Motor neuron (in vitro differentiated cells): Measurements from ENCODE around the gene UST. TPM values are rescaled to one million over a fixed set of nuclear protein-coding genes. Genes with fewer than 3 reads are reported as not detected.

Experiments
- ATAC-seq, 8 experiments: fragments of 200-7000 bp; cut with Tn5 transposase; replicated peaks in 6 of 8; 2 replicates each; pipeline ENCODE4 v1.8.0; 2021; ENCODE audit warnings: mild to moderate bottlenecking in 8 of 8, moderate library complexity in 8 of 8
- H3K27ac ChIP-seq, 2 donors: fragments of 250-450 bp; sonication (Bioruptor Pico); 2 replicates each; pipeline ENCODE4 v1.9.0; 2021; ENCODE audit warnings: antibody characterized with exemption in 2 of 2, mild to moderate bottlenecking in 2 of 2, moderate library complexity in 1 of 2
- H3K4me1 ChIP-seq, 2 donors: fragments of 250-450 bp; sonication (Bioruptor Pico); replicated peaks in 1 of 2; 2 replicates each; pipeline ENCODE4 v1.6.1; 2021; ENCODE audit warnings: antibody characterized with exemption in 2 of 2, mild to moderate bottlenecking in 2 of 2, moderate library complexity in 1 of 2
- H3K4me3 ChIP-seq, 5 donors: fragments of 250-450 bp; sonication (Bioruptor Pico); 2 replicates each; pipeline ENCODE4 v1.9.0; 2021; ENCODE audit warnings: antibody characterized with exemption in 5 of 5, mild to moderate bottlenecking in 5 of 5, moderate library complexity in 4 of 5
- WGBS, 10 experiments: fragments of 450-650 bp; shearing (Covaris generic); methylation state at CpG; one replicate each; pipeline ENCODE4 v1.0.0; 2022; 5-methylcytosine and 5-hydroxymethylcytosine counted together
- in situ Hi-C, 9 experiments: fragments of 400-800 bp; cut with MboI; loops; one replicate each; pipeline ENCODE4 v1.15.0; 2021; ENCODE audit warnings: low sequenced_read_pairs in 9 of 9, low pct_unique_long_range_greater_than_20kb in 2 of 9; ENCODE audit not compliant: unreplicated experiment in 9 of 9
- total RNA-seq, 8 experiments: library from RNA; unstranded; fragments of 300-600 nt; gene quantifications; 2 replicates each; pipeline versions ENCODE4 v1.2.3 to v1.2.4, GENCODE V29; 2022

UST gene
- total RNA-seq, 8 experiments from 2014 or later: 5.2 to 22.9 (median 7.8) TPM

DNA sequence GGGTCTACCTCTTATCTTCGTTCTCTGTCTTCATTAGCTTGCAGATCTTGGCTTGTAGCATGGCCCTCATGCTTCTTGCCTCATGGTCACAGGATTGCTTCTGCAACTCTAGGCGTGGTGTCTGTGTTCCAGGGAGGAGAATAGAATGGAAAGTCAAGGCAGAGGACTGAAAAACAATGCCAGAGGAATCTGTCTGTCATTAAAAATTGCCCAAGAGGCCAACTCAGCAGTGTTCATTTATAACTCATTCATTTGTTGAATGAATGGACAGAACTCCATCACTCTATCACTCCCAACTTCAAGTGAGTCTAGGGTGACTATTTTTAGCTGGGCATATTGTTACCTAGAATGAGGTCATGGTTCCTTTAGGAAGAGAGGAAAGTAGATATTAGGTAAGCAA lies 179.6 kb downstream of the UST start:
- Histone ChIP-seq H3K4me3 (no peak overlapping the region), H3K27ac (no peak overlapping the region), H3K4me1 (peaks cover 0 to 7% of the 10 kb centered on the region in 2 donors)
- WGBS, 10 experiments: 67 to 88% (median 79%) methylated on average over 1 of the region's 2 CpGs; no CpG with 5 or more reads in 6 of the 10 experiments
- in situ Hi-C loops: loop anchor here in 3 of 9 experiments (25.0 kb wide), 3 partner anchors 164 to 339 kb away; partner anchors contain the start of gene UST (in 1 of the 3)
- peak in 2 of 8 experiments; percentile 59 to 71 for ATAC-seq

DNA sequence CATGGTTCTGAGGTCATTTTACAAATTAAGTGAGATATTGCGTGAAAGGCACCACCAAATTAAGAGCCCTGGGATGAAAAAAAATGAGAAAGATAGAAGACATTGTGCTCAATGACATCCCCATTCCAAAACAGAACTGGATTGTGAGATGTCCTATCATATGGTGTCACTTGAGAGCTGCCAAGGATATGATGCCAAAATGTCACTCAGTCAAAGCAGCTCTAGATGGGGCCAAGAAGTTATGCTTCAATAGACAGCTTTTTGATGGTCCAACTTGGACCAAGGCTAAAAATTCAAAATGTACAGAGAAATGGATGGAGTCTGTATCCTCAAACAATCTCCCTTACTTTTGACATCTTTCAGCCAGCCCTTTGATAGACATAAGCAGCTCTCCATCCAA lies 180.8 kb downstream of the UST start:
- 86 to 100% (median 100%) methylated on average over 1 of the region's 1 CpG; no CpG with 5 or more reads in 3 of the 10 experiments for WGBS, 10 experiments
- in situ Hi-C loops: loop anchor here in 3 of 9 experiments (25.0 kb wide), 3 partner anchors 165 to 340 kb away; partner anchors contain the start of gene UST (in 1 of the 3)
- ATAC-seq: no peak

DNA sequence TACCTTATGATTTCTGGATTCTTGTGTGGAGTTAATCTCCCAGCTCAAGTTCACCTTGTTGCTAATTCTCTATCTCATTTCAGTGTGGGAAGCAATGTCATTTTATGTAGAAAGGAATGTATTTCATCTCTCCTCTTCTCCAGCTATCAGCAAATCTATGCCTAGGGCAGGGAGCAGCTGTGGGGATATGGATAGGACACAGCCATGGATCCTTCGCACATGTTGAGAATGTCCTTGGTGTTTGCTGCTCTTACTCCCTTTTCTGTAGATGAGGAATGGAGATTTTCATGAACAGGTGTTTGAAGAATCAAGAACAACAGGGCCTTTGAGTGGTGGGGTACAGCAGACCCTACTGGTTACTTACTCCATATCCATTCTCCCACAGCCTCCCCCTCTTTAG lies 182.0 kb downstream of the UST start:
- ATAC-seq: no peak
- H3K4me3 ChIP-seq: no peak overlapping the region
- H3K27ac ChIP-seq: no peak overlapping the region
- in situ Hi-C loops: loop anchor here in 3 of 9 experiments (25.0 kb wide), 3 partner anchors 167 to 342 kb away; partner anchors contain the start of gene UST (in 1 of the 3)
- H3K4me1 ChIP-seq: peaks cover 0 to 7% of the 10 kb centered on the region in 2 donors
- WGBS, 10 experiments: 75 to 100% (median 100%) methylated on average over 1 of the region's 1 CpG; no CpG with 5 or more reads in 2 of the 10 experiments

More for the DNA sequence above, 180.8 kb downstream of the UST start:
- Histone ChIP-seq H3K27ac (no peak overlapping the region), H3K4me3 (no peak overlapping the region), H3K4me1 (peaks cover 0 to 7% of the 10 kb centered on the region in 2 donors)

DNA sequence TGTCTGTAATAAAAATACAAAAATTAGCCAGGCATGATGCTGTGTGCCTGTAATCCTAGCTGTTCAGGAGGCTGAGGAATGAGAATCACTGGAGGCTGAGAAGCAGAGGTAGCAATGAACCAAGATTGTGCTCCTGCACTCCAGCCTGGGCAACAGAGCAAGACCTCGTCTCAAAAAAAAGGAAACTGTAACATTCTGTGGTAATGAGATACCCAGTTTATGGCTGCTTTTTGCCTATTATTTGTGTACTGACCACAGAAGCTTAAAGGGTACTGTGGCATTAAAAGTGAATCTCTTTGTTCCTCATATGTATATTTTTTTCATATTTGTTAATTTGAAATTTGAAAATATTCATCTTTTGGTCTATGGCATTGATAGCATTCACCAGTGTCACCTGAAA lies 185.4 kb downstream of the UST start:
- no peaks in the 10 kb centered on the region for H3K4me1 ChIP-seq
- H3K27ac ChIP-seq: no peak overlapping the region
- 17 to 100% (median 80%) methylated on average over 1 of the region's 1 CpG; no CpG with 5 or more reads in 4 of the 10 experiments for WGBS, 10 experiments
- no peak for ATAC-seq
- in situ Hi-C loops: loop anchor here in 3 of 9 experiments (25.0 kb wide), 3 partner anchors 170 to 345 kb away; partner anchors contain the start of gene UST (in 1 of the 3)
- H3K4me3 ChIP-seq: no peak overlapping the region

DNA sequence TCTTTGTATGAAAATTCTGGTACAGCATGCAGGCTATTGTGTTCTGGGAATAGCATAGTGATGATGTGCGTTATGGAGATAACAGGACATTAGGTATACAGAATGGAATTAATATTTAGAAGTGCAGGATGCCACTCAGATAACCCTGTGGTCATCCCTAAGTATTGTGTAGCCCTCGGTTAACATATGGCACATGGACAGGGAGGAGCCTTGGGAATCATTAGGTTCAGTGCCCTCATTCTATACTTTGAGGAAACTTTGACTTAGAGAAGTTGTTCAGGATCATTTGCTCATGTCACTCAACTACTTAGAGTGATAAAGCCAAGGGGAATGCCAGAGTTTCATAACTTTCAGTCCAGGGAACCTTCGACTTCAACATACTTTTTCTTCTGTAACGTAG lies 185.9 kb downstream of the UST start:
- in situ Hi-C loops: loop anchor here in 3 of 9 experiments (25.0 kb wide), 3 partner anchors 170 to 345 kb away; partner anchors contain the start of gene UST (in 1 of the 3)
- no peak overlapping the region for H3K4me3 ChIP-seq
- WGBS, 10 experiments: 67 to 100% (median 91%) methylated on average over 1 to 4 of the region's 4 CpGs
- no peak overlapping the region for H3K27ac ChIP-seq
- no peak for ATAC-seq
- H3K4me1 ChIP-seq: no peaks in the 10 kb centered on the region

DNA sequence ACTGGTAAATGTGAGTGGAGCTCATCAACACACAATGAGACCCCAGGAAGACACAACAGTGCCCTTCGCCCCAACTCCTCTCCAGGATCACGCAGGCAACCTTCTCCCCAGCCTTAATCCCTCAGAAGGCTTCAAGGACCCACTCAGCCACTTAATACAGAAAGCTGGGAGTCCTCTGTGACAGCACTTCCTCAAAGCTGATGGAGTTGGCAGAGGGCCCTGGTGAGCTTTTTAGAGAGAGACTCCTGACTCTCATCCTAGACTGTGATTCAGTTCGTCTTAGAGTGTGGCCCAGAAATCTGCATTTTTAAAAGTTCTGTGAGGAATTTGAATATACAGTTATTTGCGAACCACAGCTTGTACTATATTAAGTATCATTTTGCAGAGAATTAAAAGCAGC lies 187.7 kb downstream of the UST start:
- Histone ChIP-seq H3K27ac (no peak overlapping the region), H3K4me3 (no peak overlapping the region), H3K4me1 (no peaks in the 10 kb centered on the region)
- ATAC-seq: peak in 3 of 8 experiments; percentile 14 to 85 (median 80)
- in situ Hi-C loops: loop anchor here in 3 of 9 experiments (25.0 kb wide), 3 partner anchors 172 to 347 kb away; partner anchors contain the start of gene UST (in 1 of the 3)
- WGBS, 10 experiments: 9 to 100% (median 56%) methylated on average over 1 to 4 of the region's 4 CpGs; no CpG with 5 or more reads in 3 of the 10 experiments

DNA sequence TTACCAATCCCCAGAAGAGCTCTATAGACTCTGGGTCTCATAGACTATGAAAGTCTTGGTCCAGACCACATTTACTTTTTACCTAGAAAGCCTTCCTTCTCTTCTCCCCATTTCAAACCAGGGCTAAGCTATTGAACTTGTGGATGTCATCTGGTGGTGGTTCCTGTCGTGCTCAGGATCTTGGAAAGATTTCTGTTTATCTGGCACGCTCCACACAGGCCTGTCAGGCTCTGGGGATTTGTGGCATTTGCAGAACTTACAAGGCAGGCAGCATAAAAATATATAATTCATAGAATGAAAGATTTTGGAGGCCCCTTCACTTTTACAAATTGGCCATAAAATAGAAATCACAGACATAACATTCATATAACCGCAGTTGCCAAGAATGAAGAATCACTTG lies 188.1 kb downstream of the UST start:
- WGBS, 10 experiments: 38 to 97% (median 66%) methylated on average over 1 to 3 of the region's 3 CpGs; no CpG with 5 or more reads in 2 of the 10 experiments
- no peak overlapping the region for H3K4me3 ChIP-seq
- in situ Hi-C loops: loop anchor here in 3 of 9 experiments (25.0 kb wide), 3 partner anchors 173 to 348 kb away; partner anchors contain the start of gene UST (in 1 of the 3)
- ATAC-seq: peak in 2 of 8 experiments; percentile 22 to 24
- H3K4me1 ChIP-seq: no peaks in the 10 kb centered on the region
- no peak overlapping the region for H3K27ac ChIP-seq

DNA sequence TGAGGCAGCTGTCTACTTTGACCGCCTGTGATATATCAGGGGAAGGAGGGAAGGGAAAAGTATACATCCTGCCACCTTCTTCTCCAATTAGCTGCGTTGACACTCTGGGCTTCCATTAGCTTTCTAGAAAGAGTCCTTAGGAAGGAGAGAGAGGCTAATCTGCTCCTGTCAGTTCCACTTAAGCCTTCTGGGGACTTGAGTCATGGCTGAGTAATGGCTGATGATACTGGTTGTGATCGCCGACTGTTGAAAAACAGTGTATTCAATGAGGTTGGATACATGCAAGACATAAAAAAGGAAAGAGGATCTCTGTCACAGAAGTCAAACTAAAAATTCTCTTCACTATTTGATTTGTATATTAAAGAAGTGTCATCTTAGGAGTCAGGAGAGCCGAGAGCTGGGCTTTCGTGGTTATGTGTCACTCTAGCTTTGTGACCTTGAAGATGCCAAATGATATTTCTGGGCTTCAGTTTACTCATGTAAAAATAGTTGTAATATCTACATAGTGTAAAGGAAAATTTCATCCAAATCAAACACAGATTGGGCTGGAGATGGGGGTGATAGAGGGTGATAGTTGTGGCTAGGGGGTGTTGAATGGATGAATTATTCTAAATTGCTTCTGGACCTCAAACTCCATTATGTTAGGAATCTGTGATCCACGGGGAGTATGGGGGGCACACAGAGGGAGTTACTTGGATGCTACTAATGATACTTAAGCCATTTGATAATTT lies 189.0 kb downstream of the UST start:
- Histone ChIP-seq H3K27ac (no peak overlapping the region), H3K4me3 (no peak overlapping the region), H3K4me1 (no peaks in the 10 kb centered on the region)
- WGBS, 10 experiments: 19 to 93% (median 65%) methylated on average over 1 to 7 of the region's 7 CpGs
- peak in 4 of 8 experiments; percentile 26 to 82 (median 67) for ATAC-seq
- in situ Hi-C loops: loop anchor here in 3 of 9 experiments (25.0 kb wide), 3 partner anchors 174 to 349 kb away; partner anchors contain the start of gene UST (in 1 of the 3)

DNA sequence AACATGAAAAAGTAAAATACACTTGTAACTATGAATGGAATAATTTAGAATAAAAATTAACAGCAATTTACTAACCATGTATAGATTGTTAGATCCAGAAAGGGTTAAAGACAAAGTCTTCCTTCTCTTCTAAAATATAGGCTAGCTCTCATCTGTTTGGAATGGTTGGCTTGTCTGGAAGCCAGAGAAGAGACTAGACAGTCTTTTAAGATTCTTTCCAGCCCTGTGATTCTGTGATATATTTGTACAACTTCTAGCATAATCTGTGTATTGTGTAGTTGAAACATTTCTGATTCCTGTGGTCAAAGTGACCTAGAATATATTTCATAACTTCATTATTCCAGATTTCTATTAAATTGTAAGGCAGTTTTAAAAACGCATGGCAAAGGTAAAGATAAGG lies 196.6 kb downstream of the UST start:
- ATAC-seq: no peak
- no peaks in the 10 kb centered on the region for H3K4me1 ChIP-seq
- in situ Hi-C loops: loop anchor here in 3 of 9 experiments (25.0 kb wide), 3 partner anchors 181 to 356 kb away; partner anchors contain the start of gene UST (in 1 of the 3)
- H3K27ac ChIP-seq: no peak overlapping the region
- no peak overlapping the region for H3K4me3 ChIP-seq
- 0 to 100% (median 80%) methylated on average over 1 of the region's 1 CpG for WGBS, 10 experiments

DNA sequence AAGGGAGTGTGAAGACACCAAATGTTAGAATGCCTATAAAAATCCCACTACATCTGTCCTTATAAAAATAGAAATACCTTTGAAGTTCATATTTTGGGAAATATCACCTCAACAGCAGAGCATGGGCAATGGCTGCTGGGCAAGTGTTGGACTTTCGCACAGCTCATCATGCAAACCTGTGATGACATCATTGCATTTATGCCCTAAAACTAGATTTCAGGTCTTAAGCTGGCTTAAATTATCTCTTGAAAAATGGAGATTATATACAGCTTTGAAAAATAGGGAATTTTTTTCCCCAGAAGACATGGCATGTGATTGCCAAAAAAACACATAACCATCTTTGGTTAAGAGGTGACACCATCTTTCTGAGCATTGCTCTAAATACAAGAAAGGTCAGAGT lies 197.8 kb downstream of the UST start:
- 60 to 100% (median 100%) methylated on average over 1 of the region's 1 CpG; no CpG with 5 or more reads in 4 of the 10 experiments for WGBS, 10 experiments
- no peak overlapping the region for H3K4me3 ChIP-seq
- H3K27ac ChIP-seq: no peak overlapping the region
- no peaks in the 10 kb centered on the region for H3K4me1 ChIP-seq
- no peak for ATAC-seq
- in situ Hi-C loops: loop anchor here in 3 of 9 experiments (5.0 to 25.0 kb wide), 4 partner anchors 182 to 357 kb away; partner anchors contain the start of gene UST (in 2 of the 3)

DNA sequence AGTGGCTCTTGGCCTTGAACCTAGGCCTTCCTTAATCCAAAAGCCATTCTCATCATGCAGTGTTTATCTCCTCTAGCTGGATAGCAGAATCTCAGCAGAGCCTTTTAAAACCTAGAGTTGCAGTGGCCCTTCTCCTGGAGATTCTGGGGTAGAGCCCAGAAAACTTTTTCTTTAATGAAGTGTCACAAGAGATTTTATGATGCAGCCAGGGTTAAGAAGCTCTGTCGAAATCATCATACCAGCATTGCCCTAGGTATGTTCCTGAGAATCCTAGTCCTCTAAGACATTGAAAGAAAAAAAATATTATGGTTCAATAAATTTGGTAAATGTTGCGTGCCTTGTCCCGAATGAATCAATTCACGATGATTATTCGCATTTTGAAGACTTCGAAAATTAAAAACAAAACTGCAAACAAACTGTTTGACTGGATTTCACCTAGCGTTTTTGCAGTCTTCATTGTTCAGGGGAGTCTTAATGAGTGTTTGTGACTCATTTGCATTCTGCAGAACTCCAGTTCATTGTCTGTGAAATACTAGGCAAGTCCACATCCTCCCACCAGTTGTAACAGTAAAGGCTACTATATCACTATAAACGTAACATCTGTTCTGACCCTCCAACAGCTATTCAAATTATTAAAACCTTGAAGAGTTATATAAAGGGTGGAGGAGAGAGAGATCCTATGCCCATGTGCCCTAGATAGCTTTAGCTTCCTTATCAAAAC lies 198.6 kb downstream of the UST start:
- WGBS, 10 experiments: 60 to 94% (median 77%) methylated on average over 4 to 8 of the region's 8 CpGs
- no peak for ATAC-seq
- no peaks in the 10 kb centered on the region for H3K4me1 ChIP-seq
- no peak overlapping the region for H3K4me3 ChIP-seq
- in situ Hi-C loops: loop anchor here in 3 of 9 experiments (5.0 to 25.0 kb wide), 4 partner anchors 183 to 358 kb away; partner anchors contain the start of gene UST (in 2 of the 3)
- no peak overlapping the region for H3K27ac ChIP-seq

DNA sequence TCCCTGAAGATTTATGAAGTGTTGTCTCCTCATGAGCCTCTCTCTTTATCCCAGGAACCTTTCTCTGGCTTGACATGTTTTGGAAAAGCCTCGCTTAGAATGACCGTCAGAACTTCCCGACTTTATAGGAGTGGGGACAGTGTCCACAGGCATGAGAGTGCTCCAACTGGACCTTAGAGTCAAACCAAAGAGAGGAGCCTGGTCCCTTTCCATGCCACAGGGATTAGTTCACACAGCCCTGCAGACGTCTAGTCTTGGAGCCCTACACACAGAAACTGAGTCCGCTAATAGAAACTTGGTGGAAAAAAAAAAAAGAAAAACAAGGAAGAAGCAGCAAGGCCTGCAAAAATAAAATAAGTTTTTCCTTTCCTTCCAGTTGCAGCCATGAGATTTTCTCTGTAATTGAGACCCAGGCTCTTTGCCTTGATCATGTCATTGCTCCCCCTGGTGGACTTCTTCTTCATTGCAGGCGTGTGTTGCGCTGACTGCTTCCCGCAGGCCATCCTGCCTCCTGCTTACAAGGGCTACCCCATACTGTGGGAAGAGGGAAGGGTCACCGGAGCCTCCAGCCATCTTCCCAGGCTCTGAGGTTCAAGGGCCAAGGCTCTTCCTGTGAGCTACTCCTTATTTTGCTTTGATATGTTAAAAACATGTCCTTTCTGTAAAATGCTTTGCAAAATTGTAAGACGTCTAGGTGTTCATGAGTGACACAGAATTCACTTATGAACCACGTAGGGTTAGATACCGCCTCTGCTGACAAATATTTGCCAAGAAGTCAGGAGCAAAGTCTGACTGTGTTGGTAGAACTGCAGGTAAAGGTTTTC lies 201.0 kb downstream of the UST start:
- in situ Hi-C loops: loop anchor here in 3 of 9 experiments (5.0 to 25.0 kb wide), 4 partner anchors 186 to 361 kb away; partner anchors contain the start of gene UST (in 2 of the 3)
- ATAC-seq: peak; percentile 90 to 99 (median 92)
- no peaks in the 10 kb centered on the region for H3K4me1 ChIP-seq
- no peak overlapping the region for H3K4me3 ChIP-seq
- H3K27ac ChIP-seq: no peak overlapping the region
- WGBS, 10 experiments: 32 to 100% (median 50%) methylated on average over 2 to 9 of the region's 12 CpGs; no CpG with 5 or more reads in 1 of the 10 experiments
